Measurements from ENCODE around the gene TRAF1.
A peak's percentile ranks its signal among the peaks of the same experiment; 100 is the strongest.

TRAF1 gene

DNA sequence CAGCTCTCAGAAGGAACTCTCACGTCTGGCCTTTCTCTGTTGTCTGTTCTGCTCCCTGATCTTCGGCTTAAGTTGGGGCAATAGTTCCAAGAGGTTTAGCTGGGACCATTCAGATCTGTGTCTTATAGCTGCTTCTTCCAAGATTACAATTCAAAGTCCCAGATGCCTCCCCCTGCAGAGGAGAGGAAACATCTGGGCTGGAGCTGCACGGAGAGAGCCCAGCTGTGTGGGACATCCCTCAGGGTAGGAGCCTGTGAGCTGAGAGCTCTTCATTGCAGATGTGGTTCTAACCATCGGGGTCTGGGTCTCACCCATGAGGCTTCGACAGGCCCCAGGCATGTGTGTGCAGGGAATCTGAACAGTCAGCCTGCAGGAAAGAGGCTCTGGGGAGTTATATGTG, 40.6 kb downstream of the TRAF1 start:
- DNase-seq, result peak; percentile 69

DNA sequence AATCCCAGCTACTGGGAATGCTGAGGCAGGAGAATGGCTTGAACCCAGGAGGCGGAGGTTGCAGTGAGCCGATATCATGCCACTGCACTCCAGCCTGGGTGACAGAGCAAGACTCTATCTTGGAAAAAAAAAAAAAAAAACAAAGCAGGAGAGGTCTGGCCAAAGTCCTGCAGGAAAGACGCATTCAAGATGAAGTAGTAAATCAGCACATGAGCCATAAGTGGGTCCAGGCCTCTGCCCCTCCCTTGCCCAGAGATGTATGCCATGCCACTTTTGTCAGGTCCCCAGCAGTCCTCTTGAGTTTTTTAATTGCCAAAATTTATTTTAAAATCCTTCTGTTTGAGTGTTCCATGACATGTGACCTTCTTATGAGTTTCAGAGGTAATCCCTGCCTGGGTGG, 41.1 kb downstream of the TRAF1 start:
- DNase-seq, result no peak

DNA sequence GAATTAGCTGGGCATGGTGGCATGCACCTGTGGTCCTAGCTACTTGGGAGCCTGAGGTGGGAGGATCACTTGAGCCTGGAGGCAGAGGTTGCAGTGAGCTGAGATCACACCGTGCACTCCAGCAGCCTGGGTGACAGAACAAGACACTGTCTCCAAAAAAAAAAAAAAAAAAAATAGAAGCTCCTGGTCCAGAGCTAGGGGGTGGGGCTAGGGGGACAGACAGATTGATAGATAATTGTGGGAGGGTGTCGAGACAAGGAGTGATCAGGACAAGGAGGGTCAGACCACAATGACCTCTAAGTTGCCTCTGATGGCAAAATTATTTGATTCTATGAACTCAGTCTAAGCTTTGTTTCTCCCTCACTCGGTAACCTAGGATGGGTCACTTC, 43.0 kb downstream of the TRAF1 start:
- DNase-seq, result no peak

DNA sequence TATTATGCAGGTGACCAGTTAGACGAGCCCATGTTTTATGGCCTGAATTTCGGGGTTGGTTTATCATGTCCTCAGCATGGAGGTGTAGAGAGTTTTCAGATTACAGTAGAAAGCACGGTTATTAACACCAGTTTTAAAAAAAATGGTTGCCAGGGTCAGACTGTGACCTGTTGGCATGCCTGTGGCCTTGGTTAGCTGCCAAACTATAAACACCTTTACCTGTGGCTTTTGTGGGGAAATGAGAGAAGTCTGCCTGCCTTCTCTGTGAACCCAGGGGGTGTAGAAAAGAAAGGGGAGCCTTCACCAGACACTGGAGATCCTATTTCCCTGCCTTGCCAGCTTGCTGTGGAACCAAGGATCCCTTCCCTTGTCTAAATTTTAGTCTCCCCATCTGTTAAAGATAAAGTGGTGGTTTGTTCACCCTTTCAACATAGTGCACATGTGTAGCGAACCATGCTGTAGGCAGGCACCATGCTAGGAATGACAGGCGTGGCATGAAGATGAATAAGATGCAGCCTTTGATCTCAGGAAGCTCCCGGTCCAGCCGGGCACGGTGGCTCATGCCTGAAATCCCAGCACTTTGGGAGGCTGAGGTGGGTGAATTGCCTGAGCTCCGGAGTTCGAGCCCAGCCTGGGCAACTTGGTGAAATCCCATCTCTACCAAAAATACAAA, 43.5 kb downstream of the TRAF1 start:
- no peak for DNase-seq

DNA sequence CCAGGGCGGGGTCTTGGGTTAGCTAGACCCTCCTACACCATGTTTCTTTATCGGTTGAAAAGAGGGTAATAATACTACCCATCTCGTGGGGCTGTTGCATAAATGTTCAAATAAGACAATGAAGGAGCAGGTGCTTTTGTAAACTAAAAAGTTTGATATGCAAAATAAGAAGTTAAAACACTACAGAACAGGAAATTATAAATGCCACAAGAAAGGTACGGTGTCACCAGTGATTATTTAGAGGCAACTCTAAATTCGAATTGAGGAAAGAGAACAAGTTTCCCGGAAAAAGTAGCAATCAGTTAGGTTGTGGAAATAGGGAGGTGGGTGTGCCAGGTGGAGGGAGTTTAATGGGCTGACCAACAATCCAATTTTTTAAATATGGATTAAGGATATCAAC, 47.1 kb downstream of the TRAF1 start:
- no peak for DNase-seq

DNA sequence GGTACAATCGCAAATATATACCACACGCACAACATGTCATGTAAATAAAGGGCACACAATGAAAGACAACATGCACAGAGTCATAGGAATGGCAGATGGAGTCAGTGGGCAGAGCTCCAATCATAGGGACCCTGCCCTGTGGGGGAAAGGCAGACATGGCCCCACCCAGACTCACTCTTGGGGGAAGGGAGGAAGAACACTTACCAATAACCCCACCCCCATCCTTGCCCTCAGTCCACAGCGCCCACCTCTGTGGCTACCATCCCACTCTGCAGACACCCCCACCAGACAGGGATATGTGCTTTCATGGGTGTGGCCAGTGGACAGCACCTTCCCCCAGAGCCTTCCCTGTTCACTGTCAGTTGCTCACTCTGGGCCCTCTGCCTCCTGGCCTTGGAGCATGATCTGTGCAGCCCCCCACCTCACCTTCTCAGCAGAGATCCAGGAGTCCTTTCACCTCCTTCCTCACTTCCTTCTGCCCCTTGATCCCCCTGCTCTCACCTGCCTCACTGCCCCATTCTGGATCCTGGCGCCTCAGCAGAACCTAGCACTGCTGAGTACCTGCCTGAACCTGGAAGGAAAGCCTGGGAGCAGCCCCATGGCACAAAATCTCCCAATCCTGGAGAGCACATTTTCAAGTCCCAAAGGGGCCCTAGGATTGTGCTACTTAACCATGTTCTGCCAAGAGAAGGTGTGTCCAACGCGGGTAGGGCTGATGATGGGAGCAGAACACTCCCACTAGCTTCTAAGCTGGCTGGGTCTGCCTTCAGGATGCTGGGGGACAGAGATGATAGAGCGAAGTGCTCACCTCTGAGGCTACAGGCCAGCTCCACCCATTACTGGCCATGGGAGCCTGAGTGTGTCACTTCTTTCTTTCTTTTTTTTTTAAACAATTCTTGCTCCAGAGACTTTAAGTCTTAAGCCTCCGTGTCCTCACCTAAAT, 48.1 kb downstream of the TRAF1 start:
- DNase-seq, result no peak

DNA sequence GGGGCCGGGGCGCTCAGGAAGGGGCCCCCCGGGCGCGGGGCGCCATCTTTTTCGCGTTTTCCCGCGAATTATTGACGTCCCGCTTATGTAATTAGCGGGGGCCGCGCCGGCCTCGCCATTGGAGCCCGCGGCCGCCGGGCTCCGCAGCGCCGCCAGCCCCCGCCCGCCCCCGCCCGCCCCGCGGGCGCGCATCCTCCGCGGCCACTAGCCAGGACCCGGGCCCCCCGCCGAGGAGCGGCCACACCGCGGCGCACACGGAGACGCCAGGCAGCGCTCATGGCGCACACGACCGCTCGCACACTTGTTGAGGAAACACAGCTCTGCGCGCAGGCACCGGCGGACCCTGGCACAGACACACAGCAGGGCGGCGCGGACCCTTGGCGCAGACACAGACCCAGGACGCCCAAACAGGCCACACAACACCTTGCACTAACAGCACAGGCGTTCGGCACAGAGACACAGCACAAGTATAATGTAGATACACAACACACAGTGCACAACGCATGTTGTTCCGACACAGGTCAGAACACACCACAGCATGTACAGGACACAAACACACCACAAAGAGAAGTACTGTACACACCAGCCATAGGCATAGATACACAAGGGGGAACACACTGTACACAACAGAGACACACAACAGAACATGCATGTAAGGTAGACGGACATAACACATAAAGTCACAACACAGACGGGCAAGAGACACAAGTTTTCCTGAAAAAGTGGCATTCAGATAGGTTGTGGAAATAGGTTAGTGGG, 49.1 kb downstream of the TRAF1 start:
- DNase-seq, result peak; percentile 78

DNA sequence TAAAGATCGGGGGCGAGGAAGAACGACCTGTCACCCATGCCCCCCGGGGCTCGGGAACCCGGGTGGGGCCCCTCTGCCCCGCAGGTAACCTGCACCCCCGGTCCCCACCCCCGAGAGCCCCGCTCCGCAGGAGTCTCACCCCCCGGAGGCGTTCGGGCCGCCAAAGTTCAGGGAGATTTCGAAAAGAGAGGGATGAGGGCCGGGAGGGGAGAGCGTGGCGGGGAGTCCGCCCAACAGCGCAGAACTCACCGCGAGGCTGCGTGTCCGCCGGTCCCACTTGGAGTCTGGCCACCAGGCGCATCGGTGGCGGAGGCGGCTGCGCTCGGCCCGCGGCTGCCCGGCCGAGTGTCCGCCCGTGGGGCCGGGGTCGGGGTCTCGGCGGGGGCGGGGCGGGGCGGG, 49.8 kb downstream of the TRAF1 start, which contains the start of gene PHF19:
Gene PHF19, minus strand, starts transcription at position 347 of the 399 bp plus-strand sequence. CDS start 2,447 bp downstream, outside the sequence.
- DNase-seq, result no peak

DNA sequence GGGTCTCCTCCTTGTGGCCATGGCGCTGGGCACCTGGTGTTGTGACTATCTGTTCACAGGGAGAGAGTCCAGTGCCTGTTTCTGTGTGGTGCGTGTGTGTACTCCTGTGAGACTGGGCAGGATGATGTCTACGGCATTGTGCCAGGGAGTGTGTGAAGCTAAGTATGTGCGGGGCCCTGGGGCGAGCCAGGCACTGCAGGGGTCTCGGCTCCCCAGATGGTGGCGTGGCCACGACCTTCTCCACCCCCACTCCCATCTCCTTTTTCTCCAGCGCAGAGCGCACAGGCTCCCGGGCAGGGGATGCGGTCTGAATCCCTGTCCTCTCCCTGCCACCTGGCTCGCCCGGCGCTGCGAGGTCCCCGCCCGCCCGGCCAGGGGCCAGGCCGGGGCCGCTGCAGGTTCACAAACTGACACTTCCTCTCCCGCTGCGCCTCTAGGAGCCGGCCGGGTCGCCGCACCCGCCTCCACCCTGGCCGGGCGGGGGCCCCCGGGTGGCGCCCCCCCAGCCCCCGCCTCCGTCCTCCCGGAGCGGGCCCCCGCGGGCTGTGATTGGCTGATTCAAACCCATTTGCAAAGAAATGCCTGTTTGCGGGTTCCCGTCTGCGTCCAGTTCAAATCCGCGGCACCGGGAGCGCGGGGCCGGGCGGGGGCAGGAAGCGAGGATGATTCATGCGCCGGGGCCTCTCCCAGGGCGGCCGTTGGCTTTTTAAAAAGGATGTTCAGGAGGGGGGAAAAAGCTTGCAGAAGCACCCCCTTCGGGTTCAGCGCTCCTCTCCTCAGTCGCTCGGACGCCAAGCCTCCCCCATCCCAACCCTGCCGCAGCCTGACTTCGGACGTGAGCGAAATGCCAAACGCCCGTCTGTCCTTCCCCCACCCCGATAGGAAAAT, 50.4 kb downstream of the TRAF1 start:
- DNase-seq, result peak; percentile 92

DNA sequence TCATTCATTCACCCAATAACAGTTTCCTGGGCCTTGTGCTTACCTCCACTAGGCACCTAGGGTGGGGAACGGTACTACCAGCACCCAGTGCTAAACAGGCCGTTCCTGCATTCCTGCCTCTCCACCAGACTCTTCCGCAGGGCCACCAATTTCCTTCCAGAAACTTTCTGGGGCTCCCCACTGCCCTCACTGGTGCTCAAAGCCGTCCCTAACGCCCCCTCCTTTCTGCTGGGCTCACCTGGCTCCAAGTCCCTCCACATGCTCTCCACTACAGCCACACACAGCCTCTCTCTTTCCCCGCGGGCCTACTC, 51.0 kb downstream of the TRAF1 start:
- DNase-seq, result no peak

DNA sequence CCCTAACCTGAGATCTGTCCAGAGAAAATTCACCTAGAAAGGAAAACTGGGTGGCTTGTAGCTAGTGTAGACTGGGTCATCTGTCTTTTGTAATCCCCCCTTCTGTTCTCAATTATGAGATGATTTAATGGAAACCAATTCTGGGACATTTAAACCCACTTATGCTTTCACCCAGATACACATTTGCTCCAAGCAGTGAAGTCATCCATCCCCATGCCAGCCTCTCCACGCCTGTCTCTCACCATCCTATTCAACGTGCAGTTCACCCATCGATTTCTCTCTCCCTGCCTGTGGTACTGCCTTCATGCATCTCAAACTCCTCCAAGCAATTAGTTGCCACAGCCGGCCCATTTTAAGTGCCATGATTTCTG, 51.4 kb downstream of the TRAF1 start:
- DNase-seq, result no peak

DNA sequence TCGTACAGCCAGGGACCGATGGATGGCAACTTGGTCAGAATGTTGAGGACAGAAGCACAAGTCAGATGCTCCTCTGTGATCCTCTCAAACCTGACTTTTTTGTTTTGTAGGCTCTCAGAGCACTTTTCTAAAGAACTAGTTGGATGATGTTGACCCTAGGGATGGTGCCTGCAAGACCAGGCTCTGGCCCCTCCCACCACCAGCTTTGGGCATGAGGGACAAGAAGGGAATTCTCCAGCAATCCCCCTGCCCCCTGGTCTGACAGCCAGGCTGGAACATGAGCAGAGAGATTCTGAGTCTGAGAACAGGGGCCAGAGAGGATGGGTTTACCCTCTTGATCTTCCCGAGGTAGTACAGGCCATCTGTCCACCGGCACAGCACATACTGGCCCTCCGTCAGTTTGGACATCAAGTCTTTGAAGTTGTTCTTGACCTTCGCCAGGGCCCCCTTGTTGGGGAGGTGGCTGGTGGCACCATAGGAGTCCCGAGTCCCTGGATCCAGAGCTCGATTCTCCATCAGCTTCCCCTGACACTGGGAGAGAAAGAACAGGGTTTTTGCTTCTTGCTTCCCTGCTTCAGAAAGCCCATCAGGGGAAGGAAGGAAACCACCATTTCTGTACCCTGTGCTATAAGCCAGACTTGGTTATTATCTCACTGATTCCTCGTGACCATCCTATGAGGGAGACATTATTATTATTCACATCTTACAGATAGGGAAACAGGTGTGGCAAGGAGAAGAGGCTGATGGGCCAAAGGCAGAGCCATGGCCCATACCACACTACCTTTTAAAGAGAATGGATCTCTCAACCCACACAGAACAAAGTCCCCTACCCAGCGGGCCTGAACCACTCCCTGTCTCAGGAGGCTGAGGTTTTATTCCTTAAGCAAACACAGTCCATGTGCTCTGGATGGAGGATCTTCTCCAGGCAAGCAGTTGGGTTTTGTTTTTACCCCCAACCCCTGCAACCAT, 52.1 kb downstream of the TRAF1 start:
- DNase-seq, result no peak

DNA sequence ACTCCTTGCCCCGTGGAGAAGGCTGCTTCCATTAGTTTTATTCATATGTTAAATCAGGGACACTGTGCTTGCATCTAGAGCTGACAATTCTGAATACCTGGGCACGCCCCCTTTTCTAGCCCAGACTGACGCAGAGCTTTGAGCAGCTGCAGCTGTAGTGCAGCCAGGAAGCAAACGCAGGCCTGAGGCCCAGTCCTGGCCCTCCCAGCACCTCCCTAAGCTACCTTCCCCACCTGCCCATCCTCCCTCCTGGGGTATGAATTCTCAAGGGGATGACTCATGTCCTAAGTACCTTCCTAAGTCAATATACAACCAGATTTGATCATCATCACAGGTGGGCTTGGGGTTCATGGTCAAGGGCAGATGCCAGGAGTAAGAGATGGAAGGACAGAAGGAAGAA, 53.1 kb downstream of the TRAF1 start:
- no peak for DNase-seq

DNA sequence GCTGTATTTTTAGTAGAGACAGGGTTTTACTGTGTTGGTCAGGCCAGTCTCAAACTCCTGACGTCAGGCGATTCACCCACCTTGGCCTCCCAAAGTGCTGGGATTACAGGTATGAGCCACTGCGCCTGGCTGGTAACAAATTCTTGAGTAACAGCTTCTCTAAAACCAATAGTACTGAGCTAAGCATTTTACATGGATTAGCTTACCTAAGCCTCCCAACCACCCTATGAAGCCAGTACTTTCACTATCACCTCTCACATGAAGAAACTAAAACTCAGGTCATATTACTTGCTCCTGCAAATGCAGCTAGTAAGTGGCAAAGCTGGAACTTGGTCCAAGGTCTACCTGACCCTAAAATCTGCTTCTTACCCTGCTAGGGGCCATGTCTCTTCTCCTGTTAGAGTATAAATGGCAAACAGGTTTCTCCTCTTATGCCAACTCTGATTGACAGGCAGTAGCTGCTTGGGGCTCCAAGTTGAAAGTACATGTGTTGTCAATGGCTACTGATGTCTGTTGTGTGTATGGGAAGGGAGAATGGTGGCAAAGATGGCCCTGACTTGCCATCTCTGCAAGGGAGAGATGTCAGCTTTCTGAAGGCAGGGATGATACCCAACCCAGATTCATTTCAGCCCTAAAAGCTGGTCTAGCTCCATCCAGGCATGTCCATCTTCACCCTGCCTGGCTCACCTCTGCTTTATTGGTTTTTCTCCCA, 53.6 kb downstream of the TRAF1 start:
- DNase-seq, result no peak

DNA sequence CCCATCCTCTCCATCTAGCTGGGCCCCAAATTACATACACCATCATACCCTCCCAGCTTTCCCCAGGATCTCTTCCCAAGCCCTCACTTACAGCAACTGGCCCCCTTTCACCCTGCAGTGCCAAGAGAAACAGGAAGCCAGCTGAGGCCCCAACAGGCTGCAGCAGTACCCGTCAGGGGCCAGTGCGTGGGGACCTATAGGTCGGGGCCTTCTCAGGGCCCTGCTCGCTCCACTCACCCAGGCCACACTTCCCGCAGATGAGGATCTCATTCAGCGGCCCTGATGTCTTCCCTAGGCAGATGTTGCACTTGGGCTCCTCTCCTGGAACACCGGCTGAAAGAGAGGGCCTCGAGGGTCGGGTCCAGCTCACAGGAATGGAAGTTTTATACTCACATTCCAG, 56.4 kb downstream of the TRAF1 start:
- DNase-seq, result no peak

DNA sequence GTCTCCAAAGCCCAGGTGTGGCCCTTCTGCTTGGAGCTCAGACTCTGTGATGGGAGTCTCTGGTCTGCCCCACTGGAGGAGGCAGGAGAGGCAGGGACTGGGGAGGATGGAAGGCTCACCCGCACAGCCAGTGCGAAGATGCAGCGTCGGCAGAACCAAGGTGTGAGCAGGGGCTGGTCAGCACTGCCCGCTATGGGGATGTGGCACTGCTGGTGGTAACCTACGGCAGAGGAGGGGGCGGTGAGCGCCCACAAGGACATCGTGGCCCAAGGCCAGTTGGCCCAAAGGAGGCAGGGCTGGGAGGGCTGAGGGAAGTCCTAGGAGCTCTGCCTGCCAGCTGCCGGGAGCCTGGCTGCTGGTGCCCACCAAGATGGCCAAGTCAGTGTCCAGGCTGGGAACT, 56.9 kb downstream of the TRAF1 start:
- DNase-seq, result no peak

DNA sequence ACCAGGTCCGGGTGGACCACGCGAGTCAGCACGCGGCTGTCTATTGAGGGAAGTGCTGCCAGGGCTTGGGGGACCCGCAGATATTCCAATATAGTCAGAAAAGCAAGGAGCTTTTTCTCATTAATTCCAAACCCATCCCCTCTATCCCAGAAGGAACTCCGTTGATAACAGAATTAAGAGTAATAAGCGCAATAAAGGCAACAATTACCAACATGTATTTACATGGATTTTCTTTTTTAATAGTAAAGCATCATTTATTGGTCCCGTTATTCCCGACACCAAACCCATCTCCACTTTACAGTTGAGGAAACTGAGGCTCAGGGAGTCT, 57.3 kb downstream of the TRAF1 start:
- no peak for DNase-seq

DNA sequence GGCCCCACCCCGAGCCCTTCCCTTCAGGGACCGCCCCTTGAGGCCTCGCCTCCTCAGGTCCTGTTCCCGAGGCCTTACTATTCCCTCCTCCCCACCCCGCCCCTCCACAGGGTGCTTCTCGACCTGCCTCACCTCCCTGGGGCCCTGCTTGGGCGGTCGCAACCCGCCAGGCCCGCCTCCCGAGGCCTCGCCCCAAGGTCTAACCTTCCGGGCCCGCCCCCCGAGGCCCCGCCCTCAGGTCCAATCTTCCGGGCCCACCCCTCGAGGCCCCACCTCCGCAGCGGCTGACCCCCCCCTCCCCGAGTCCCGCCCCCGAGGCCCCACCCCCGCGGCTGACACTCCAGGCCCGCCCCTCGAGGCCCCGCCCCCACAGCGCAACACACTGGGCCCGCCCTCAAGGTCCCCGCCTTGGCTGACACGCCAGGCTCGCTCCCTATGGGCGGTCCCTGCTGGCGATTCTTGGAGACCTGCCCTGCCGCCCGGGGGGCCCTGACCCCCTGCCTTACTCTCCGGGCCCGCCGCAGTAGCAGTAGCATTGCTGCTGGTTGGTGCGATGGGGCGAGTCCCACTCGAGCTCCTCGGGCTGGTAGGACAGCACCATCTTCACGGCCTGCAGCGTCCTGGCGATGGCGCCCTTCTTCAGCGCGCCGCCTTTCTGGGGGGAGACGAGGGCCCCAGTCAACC, 57.8 kb downstream of the TRAF1 start:
- DNase-seq, result peak; percentile 97

DNA sequence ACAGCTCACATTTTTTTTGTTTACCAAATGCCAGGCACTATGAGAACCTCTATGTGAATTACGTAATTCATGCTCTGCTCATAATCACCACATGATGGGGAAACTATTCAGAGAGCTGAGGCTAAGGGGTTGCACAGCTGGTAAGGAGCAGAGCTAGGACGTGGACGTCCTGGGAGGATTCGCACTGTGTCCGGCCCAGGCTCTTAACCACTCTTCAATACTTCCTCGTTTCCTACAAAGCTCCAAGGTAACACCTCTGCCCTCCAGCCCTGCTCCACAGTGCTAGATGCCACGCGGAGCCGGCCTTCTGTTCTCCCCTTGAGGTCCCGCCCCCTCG, 58.3 kb downstream of the TRAF1 start:
- no peak for DNase-seq

DNA sequence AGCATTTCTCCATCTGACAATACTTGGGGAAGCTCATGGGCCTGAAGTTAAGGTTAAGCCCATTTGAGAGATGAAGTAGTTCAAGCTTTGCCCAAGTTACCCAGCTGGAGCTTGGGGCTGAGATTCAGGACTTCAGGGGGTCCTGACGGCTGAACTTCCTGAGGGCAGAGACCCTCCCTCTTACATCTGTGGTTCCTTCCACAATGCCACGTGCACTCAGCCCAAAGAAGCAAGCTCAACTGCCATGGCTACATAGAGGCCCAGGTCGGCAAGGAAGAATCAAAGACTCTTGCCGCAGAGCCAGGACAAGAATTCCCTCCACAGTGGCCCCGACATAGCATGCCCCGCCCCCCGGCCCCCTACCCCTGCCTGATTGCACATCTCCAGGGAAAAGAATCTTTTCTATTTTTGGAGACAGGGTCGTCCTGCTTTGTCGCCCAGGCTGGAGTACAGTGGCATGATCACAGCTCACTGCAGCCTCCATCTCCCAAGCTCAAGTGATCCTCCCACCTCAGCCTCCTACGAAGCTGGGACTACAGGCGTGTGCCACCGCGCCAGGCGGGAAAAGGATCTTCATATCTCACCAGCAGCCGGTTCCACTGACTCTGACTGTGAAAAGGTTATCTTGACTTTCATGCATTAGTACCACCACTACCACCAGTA, 58.8 kb downstream of the TRAF1 start:
- DNase-seq, result no peak

All from femur (tissue), 1 donor.